Forelimb muscle (tissue), 1 donor: Measurements from ENCODE around the gene MPHOSPH9. TPM values are rescaled to one million over a fixed set of nuclear protein-coding genes. Genes with fewer than 3 reads are reported as not detected.
"Not testable (repeated sequence)": the region's sequence is repeated elsewhere in the genome, so short reads cannot be mapped to it uniquely, and the experiment has no call there.

ENCODE experiments used
- DNase-seq: peaks from one replicate; pipeline ENCODE4 v3.0.0-alpha.2; 2013; ENCODE audit warnings: low read depth
- polyA plus RNA-seq: library from polyadenylated mRNA; unstranded; fragments of 120-200 nt; gene quantifications from one replicate; pipeline ENCODE4 v1.2.1, GENCODE V29; 2013; ENCODE audit not compliant: insufficient read length

The MPHOSPH9 gene
- polyA plus RNA-seq, 1 donor = 17.6 TPM

DNA sequence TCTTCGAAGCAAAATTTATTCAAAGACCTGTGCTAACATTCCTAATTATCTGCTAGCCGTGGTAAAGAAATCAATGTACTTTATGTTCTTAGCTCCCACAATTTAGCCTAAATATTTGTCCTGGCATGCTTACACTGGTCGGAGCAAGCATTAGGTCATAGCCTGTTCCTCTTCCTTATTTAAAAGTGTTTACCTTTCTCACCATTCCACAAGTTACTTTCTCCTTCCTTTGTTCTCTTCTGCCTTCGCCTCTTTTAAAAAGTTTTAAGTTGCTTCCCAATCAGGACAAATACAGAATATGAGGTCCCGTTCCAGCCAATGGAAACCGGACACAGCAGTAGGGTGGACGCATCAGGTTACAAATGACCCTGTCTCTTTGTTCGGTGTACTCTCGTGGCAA, 27.1 kb upstream of the MPHOSPH9 start:
- no peak for DNase-seq

DNA sequence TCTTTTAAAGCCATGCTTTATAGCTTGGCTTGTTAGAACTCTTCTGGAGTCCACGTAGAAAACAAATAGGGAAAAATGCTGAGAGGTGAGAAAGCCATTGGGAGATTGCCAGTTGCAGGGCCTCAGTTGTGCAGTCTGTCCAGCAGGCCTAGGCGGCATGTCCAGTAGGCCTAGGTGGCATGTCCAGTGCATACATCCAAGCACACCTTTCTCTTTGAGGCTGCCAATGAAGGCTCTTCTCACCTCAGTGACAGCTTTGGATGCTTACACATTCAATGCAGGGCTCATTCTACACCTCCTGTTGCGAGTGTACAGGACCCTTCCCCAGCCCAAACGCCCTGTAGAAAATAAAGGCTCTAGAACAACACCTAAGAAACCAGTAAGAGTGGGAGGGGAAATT, 25.7 kb upstream of the MPHOSPH9 start:
- DNase-seq = no peak

DNA sequence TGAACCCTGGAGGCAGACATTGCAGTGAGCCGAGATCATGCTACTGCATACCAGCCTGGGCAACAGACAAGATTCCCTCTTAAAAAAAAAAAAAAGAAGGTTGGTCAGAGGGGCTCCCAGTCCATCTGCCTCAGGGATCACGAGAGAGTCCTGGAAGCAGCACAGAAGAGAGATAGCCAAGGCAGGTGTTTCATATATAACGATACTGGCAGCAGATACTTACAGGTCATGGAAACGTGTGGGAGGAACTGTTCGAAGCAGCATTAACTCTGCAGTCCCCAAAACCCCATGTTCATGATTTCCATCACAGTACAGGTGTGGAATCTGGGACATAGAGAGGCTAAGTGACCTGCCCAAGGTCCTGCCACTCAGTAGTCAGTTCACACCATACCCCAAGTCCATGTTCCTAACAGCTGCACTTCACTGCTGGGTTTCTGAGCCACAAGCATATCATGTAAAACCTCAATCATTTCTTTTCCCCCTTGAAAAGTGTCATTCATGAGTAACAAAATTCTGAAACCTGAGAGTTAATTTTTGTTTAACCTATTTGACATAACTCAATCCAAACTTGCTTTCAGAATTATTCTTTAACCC, 22.0 kb upstream of the MPHOSPH9 start:
- DNase-seq = no peak

DNA sequence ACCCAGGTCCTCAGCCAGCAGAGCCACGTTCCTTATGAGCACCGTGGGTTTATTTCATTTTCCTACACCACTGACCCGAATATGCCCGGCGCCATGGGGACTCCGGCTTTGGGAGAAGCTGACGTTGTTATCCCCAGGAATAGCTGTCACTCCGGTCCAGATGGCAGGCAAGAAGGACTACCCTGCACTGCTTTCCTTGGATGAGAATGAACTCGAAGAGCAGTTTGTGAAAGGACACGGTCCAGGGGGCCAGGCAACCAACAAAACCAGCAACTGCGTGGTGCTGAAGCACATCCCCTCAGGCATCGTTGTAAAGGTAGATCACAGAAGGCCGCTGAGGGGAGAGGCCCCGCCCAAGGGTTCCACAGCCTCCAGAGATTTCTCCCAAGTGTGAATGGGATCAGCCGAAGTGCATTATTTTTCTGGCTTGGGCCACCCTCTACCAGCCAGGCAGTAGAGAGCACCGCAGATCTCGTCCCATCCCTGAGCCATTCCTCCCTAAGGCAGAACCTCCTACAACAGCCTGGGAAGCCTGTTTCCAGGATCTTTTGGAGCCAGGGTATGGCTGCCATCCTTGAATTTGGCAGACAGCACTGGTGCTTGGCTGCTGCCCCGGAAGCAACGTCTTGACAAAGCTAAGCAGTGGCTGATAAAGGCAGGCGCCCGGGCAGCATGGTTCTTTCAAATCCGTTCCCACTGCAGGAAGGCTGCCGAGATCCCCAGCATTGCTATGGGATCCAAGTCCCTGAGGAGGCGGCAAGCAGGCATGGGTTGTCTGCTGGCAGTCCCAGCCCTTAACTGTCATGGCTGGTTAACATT, 20.9 kb upstream of the MPHOSPH9 start:
- no peak for DNase-seq

DNA sequence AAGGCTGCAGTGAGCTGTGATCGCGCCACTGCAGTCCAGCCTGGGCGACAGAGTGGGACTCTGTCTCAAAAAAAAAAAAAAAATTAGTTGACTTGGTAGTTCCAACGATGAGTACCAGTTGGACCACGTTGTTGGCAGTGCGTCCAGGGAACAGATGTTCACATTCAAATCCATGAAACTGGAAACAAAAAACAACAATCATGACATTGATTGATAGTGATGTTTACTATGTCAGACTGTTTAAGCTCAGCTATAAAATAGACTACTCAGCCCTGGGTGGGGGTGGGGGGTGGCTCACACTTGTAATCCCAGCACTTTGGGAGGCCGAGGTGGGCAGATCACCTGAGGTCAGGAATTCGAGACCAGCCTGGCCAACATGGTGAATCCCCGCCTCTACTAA, 19.4 kb upstream of the MPHOSPH9 start:
- DNase-seq = not testable (repeated sequence)

DNA sequence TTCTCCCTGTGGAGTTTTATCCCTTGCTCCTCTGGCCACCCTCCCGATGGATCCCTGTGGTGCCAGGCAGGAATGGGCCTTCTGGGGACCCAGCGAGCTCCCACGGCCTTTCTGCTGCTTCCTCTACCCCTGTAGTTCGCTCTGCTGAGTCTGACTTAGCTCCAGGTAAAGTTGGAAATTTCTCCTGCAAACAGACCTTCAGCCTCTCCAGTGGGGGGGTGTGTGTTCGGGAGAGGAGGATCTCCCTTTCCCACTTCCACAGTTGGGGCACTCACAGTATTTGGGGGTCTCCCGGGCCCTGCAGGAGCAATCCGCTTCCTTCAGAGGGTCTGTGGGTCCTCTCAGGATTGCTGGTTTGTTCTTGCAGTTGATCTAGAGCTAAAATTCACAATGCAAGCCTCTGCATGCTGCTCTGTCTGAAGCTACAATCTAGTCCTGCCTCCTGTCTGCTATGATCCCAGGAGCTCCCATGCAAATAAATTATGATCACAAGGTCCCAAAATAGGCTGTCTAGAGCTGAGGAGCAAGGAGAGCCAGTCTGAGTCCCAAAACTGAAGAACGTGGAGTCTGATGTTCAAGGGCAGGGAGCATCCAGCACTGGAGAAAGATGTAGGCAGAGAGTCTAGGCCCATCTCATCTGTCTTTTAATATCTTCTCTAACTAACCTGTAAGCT, 18.6 kb upstream of the MPHOSPH9 start:
- DNase-seq = no peak

DNA sequence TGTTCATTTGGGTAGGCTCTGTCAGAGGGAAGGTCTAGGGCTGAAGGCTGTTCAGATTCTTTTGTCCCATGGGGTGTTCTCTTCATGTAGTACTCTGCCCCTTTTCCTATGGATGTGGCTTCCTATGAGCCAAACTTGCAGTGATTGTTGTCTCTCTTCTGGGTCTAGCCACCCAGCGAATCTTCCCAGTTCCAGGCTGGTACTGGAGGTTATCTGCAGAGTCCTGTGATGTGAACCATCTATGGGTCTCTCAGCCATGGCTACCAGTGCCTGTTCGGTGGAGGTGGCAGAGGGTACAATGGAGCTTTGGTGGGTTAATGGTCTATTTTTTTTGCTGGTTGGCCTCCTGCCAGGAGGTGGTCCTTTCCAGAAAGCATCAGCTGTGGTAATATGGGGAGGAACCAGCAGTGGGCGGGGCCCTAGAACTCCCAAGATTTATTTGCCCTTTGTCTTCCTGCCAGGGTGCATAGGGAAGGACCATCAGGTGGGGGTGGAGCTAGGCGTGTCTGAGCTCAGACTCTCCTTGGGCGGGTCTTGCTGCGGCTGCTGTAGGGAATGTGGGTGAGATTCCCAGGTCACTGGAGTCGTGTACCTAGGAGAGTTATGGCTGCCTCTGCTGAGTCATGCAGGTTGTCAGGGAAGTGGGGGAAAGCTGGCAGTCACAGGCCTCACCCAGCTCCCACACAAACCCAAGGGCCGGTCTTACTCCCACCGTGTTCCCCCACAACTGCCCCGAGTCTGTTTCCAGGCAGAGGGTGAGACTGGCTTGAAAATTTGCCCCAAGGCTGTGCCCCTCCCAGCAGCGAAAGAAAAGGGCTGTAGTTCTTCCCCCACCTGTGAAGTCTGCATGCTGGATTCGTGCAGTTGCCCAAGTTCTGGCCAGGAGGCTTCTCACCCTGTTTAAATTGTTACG, 17.8 kb upstream of the MPHOSPH9 start:
- DNase-seq = no peak

DNA sequence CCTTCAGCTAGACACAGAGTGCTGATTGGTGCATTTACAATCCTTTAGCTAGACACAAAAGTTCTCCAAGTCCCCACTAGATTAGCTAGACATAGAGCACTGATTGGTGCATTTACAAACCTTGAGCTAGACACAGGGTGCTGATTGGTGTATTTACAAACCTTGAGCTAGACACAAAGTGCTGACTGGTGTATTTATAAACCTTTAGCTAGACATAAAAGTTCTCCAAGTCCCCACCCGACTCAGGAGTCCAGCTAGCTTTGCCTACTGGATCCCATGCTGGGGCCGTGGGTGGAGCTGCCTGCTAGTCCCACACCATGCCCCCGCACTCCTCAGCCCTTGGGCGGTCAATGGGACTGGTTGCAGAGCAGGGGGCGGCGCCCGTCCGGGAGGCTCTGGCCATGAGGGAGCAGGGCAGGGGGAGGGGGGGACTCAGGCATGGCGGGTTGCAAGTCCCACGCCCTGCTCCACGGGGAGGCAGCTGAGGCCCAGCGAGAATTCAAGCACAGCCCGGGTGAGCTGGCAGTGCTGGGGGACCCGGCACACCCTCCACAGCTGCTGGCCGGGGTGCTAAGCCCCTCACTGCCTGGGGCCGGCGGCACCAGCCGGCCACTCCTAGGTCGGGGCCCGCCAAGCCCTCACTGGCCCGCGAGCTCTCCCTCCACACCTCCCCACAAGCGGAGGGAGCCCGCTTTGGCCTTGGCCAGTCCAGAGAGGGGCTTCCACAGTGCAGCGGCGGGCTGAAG, 16.2 kb upstream of the MPHOSPH9 start:
- not testable (repeated sequence) for DNase-seq

DNA sequence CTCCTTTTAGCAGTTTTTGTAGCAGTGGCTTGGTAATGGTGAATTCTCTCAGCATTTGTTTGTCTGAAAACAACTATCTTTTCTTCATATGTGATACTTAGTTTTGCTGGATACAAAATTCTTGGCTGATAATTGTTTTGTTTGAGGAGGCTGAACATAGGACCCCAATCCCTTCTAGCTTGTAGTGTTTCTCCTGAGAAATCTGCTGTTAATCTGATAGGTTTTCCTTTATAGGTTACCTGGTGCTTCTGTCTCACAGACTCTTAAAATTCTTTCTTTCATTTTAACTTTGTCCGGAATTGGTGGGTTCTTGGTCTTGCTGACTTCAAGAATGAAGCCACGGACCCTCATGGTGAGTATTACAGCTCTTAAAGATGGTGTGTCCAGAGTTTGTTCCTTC, 15.2 kb upstream of the MPHOSPH9 start:
- not testable (repeated sequence) for DNase-seq

DNA sequence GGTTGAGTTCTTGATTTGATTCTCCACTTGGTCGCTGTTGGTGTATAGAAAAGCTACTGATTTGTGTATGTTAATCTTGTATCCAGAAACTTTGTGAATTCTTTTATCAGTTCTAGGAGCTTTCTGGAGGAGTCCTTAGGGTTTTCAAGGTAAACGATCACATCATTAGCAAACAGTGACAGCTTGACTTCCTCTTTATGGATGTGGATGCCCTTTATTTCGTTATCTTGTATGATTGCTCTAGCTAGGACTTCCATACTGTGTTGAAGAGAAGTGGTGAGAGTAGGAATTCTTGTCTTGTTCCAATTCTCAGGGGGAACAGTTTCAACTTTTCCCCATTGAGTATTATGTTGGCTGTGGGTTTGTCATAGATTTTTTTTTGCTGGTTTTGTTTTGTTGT, 12.7 kb upstream of the MPHOSPH9 start:
- no peak for DNase-seq

DNA sequence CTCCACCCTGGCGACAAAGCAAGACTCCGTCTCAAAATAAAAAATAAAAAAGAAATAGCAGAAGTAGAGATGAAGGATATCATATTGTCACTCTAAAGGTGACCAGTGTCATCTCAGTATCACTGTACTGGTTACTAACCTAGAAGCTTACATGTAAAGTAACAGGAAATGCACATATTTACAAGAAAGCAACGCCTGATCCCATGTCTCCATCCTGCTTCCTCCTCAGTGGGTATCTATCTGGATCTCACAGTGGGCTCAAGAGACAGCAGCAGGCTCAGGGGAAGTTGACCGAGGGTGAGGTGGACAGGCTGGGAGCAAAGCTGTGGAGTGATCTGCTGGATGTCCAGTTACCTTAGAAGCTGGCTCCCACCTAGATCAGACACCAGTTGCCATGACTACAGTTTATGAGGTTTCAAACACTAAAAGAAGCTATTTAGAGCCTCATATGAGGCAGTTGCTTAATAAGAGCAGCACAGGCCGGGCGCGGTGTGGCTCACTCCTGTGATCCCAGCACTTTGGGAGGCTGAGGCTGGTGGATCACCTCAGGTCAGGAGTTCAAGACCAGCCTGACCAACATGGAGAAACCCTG, 10.8 kb upstream of the MPHOSPH9 start:
- DNase-seq = no peak

DNA sequence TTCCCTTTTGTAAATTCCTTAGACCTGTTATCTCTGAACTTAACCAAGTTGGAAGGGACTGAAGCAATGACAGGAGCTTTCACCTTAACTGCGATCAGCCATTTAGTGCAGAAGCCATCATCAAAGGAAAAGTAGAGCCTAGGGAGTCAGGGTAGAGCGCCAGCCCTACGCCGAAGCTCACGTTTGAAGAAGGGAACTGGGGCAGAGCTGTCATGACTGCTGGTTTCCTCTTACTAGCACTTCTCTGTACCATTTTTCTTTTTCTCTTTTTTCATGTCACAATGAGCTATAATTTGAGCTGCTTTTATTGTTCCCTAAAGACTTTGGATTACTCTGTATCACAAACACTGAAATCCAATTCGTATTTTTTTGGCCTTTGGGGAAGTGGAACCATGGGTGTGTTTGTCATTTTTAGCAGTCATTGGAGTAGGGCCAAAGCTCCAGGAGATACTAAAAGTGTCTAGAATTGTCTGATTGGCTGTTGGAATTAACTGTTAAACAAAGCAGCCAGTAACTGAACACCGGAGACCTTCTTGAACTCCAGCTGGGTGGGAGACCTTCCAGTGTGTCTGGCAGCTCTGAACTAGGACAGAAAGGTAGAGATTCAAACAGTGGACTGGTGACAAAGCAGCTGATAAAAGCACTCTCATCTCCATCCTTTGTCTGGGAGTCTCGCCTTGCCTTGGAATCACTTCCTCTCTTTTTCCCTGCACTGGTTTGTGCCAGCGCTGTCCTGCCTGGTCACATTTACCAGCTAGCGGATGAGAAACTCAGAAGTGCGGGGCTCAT, 9.4 kb upstream of the MPHOSPH9 start:
- DNase-seq = no peak

DNA sequence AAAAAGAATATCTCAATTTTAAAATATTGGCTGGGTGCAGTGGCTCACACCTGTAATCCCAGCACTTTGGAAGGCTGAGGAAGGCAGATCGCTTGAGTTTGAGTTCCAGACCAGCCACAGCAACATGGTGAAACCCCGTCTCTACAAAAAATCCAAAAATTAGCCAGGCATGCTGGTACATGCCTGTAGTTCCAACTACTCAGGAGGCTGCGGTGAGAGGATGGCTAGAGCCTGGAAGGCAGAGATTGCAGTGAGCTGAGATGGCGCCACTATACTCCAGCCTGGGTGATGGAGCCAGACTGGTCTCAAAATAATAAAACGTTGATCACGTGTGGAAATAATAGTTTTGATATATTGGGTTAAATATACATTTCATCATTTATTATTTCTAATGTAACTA, 6.0 kb upstream of the MPHOSPH9 start:
- DNase-seq = no peak

DNA sequence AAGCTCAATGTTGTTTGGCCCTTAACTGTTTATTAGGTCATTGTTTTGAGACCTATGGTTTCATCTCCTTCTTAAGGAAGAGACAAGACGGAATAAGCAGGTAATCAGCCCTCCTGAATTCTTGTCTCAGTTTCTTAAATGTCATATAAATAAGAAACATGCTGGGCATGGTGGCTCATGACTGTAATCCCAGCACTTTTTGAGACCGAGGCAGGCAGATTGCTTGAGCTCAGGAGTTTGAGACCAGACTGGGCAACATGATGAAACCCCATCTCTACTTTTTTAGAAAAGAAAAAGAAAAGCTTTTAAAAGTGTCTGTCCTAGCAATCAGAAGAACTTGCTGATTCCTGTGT, 5.4 kb upstream of the MPHOSPH9 start:
- DNase-seq = no peak

DNA sequence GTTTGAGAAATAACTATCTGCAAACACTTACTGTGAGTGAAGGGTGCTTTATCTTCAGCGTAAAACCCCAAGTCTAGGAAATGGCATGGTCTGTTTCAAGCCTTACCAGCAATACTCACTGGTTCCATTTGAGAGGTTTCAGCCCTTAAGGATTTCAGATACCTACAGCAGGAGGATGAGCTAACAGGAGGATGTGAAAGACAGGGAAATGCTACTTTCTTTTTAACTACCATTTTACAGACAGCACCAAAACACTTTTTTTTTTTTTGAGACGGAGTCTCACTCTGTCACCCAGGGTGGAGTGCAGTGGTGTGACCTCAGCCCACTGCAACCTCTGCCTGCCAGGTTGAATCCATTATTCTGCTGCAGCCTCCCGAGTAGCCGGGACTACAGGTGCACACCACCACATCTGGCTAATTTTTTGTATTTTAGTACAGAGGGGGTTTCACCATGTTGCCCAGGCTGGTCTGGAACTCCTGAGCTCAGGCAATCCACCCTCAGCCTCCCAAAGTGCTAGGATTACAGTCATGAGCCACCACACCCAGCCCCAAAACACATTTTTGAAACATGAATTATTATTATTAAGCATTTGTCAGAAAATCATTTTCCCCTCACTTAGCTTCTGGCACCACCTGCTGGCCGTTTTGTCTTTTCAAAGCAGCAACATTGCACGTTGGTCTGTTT, 4.8 kb upstream of the MPHOSPH9 start:
- no peak for DNase-seq

DNA sequence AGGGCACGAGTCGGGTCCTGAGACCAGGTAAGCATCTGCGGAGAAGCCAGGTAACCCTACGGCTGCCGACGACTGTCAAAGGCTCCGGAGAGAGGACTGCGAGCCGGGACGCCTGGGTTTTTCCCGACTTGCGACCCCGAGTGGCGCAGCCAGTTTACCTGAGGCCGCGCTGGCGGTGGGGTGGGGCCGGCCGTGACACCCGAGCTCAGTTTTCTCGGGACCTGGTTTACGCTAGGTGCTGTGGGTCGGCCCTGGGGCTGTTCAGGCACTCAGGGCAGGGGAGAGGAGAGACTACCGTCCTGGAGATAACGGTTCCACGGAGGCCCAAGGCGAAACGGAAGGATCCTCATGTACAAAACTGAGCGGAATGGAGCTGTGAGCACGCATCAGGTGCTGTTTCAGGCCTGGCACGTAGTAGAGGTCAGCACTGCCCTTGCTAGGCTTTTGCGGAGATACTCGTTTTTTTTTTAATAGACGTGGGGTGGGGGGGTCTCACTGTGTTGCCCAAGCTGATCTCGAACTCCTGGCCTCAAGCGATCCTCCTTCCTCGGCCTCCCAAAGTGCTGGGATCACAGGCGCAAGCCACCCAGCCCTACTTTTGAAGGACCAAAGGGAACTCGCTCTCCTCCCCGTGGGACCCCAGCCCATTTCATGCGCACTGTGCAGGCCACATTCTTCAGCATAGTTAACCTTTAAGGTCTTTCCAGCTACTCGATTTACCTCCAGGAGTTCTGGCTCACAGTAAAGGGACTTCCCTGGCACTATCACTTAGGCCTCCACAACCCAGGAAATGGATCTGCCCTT, 766 bp upstream of the MPHOSPH9 start:
- no peak for DNase-seq

DNA sequence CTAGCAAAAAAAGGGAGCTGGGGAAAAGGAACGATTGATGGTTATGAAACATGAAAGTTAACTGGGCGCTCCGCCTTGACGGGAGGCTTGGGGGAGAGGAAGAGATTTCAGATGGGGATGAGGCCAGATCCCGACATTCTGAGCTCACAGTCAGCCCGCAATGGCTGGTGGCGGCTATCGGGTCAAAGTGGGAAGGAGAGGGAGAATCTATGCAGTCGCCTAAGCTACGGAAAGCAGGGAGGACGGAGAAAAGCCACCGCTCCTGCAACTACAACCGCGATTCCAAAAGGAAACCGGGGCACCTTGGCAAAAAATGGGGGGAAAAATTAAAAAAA, 502 bp downstream of the MPHOSPH9 start:
- no peak for DNase-seq

DNA sequence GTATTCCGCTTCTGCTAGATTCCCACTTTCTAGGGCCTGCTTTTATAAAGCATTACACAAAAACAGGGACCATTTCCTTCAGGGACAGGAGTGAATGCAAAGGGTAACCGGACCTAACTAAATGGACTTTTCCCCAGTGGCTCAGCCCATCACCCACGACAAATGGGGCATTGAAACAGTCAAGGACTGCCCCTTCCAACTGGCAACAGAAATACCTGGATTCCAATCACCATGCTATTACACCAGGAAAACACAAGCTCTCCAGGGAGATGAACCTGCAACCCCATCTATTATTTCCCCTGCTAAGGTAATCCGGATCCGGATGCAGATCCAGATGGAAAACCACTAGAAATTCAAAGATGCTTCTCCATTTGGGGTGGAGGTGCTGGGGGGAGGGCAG, 1.0 kb downstream of the MPHOSPH9 start:
- no peak for DNase-seq

DNA sequence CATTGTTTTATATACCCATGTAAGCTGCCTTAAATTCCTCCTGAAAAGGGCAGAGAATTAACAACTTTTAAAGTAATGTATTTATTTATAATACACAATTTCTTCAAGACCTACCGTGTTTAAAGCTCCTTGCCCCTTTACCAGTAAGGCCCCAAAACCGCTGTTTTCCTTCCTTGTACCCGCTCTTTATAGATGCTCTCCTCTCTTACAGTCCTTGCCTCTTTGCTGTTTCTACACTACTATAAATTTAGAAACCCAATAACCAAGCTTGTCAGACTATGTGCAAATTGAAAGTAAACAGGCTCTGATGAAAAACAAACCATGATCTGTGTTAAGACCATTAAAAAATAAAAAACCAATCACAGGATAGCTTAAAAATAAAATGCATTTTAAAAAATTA, 3.9 kb downstream of the MPHOSPH9 start:
- DNase-seq = no peak
